ENCODE results near the gene RDH8.
A peak's percentile ranks its signal among the peaks of the same experiment; 100 is the strongest.
"Not testable (repeated sequence)": the region's sequence is repeated elsewhere in the genome, so short reads cannot be mapped to it uniquely, and the experiment has no call there.

RDH8 gene

GRCh38 chr19:10005632-10006334, 7.5 kb upstream of the RDH8 start:
- DNase-seq = no peak

- DNase-seq = peak in 10 of 58 donors; percentile 5 to 48 (median 16)
Observed at GRCh38 chr19:10006335-10006708, 7.0 kb upstream of the RDH8 start.

GRCh38 chr19:10006752-10007323, 6.4 kb upstream of the RDH8 start:
- DNase-seq = no peak

GRCh38 chr19:10007371-10008183, 5.7 kb upstream of the RDH8 start:
- DNase-seq = peak in 3 of 58 donors; percentile 5 to 15 (median 6)

GRCh38 chr19:10008184-10008765, 5.0 kb upstream of the RDH8 start:
- DNase-seq = no peak

GRCh38 chr19:10009714-10010224, 3.5 kb upstream of the RDH8 start:
- DNase-seq = no peak

- DNase-seq = no peak
Observed at GRCh38 chr19:10010247-10010691, 3.0 kb upstream of the RDH8 start, which contains the start of gene COL5A3. Gene COL5A3, minus strand, starts transcription at chr19:10010504. Its CDS starts 119 bp downstream, at chr19:10010385.

GRCh38 chr19:10010939-10011338, 2.3 kb upstream of the RDH8 start:
- no peak for DNase-seq

- DNase-seq = no peak
Observed at GRCh38 chr19:10011974-10012373, 1.3 kb upstream of the RDH8 start.

- DNase-seq = no peak
Observed at GRCh38 chr19:10013834-10014618, 743 bp downstream of the RDH8 start.

- no peak for DNase-seq
Observed at GRCh38 chr19:10018263-10018662, 5.0 kb downstream of the RDH8 start.

GRCh38 chr19:10018786-10019185, 5.5 kb downstream of the RDH8 start:
- DNase-seq = no peak

GRCh38 chr19:10019246-10019645, 6.0 kb downstream of the RDH8 start:
- DNase-seq = no peak

- no peak for DNase-seq
Observed at GRCh38 chr19:10020851-10021250, 7.6 kb downstream of the RDH8 start.

- DNase-seq = no peak
Observed at GRCh38 chr19:10021446-10021845, 8.2 kb downstream of the RDH8 start.

- DNase-seq = no peak
Observed at GRCh38 chr19:10021863-10022262, 8.6 kb downstream of the RDH8 start.

- DNase-seq = not testable (repeated sequence)
Observed at GRCh38 chr19:10023096-10023495, 9.8 kb downstream of the RDH8 start.

GRCh38 chr19:10026744-10027143, 13.5 kb downstream of the RDH8 start:
- no peak for DNase-seq

- DNase-seq = peak in 57 of 58 donors; percentile 35 to 97 (median 86)
Observed at GRCh38 chr19:10027158-10027997, 14.1 kb downstream of the RDH8 start.

- no peak for DNase-seq
Observed at GRCh38 chr19:10033614-10034013, 20.3 kb downstream of the RDH8 start.

Measured in anterior cingulate cortex (tissue), 58 donors.